ENCODE results near the gene SSTR4. TPM values are rescaled to one million over a fixed set of nuclear protein-coding genes. Genes with fewer than 3 reads are reported as not detected.

SSTR4 gene
- polyA plus RNA-seq, 2 donors, result not detected

DNA sequence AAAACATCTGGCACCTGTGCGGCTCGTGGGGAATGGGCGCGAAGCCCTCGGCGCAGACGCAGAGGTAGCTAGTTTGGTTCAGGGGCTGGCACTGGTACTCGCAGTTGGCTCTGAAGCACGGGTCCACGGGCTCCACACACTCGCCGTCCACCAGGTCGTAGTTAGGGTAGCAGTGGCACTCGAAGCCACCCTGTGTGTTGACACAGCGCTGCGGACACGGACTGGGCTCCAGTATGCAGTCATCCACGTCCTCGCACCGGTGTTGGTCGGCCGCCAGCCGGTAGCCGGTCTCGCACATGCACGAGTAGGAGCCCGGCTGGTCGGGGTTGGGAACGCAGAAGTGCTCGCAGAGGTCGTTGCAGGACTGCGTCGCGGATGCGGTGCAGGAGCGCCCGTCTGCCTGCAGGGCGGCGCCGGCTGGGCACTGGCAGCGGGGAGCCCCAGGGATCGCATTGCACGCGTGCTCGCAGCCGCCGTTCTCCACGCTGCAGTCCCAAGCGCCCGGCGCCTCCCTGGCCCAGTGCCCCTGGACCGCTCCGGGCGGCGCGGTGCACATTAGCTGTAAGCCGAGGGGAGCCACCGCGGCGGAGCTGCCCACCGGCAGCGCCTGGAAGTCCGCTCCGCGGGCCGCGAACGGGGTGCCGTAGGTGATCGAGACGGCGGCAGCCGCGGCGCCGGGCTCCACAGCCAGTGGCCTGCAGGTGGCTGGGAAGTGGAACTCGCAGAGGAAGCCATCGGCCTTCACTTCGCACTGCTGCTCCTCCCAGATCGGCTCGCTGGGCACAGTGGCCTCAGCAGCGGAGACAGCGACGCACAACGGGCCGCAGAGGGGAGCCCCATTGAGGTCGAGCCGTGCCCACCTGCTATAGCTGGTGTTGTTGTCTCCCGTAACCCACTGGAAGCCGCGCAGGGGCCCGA lies 13.4 kb downstream of the SSTR4 start:
- H3K4me3 ChIP-seq (ENCODE audit: low read depth in 1 of 2, low read length in 2 of 2), result peak overlapping the region; percentile 62 to 67
- H3K36me3 ChIP-seq (ENCODE audit: control insufficient read depth in 2 of 2, insufficient read depth in 2 of 2, low read length in 1 of 2), result no peaks in the 10 kb centered on the region
- peak overlapping the region; percentile 95 for H3K27ac ChIP-seq (ENCODE audit: low read depth in 2 of 2, low read length in 1 of 2)
- H3K9me3 ChIP-seq (ENCODE audit: control insufficient read depth in 2 of 2, insufficient read depth in 1 of 2, low read depth in 1 of 2, low read length in 1 of 2), result no peaks in the 10 kb centered on the region
- H3K4me1 ChIP-seq (ENCODE audit: control insufficient read depth in 2 of 2, insufficient read depth in 2 of 2, low read length in 1 of 2), result peaks cover 5 to 19% of the 10 kb centered on the region in 2 donors
- no peaks in the 10 kb centered on the region for H3K27me3 ChIP-seq (ENCODE audit: control insufficient read depth in 1 of 2, insufficient read depth in 2 of 2, low read length in 2 of 2)
- 4 to 5% methylated on average over 77 to 92 of the region's 92 CpGs for WGBS, 2 donors

DNA sequence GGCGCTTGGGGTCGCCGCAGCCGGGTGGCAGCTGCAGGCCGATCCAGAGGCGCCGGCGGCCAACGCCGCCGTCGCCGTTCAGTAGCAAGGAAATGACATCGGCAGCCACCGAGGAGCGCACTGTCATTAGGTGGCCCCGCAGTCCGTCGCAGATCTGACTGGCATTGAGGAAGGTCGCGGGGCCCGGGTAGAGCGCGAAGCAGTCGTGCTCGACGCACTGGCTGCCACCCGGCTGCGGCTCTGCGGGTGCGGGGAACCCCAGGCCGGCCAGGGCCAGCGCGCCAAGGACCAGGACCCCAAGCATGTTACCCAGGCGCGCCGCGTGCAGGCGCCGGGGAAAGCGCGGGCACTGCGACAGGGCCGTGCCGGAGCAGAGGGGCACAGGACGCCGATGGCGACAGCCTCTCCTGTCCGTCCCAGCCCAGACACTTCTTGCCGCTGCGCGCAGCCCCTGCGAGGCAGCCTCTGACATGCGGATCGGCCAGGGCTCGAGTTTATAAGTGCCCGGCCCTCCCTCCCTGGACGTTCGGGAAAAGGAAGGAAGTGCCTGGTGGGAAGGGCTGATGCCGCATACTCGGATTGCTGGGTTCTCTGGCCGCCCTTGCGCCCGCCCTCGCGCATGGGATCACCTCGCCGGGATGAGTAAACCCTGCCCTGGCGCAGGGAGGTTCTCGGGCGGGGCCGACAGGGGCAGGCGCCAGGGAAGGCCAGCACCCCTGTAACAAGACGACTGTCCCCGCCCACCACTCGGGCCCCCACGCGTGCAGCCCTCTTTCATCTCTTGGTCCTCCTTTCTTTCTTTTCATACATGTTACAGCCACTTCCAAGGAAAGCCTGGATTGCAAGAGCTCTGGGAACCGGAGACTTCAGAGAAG lies 14.3 kb downstream of the SSTR4 start, which contains the start of gene THBD:
Gene THBD (minus strand): TSS at position 472 of the 875 bp plus-strand sequence. CDS start 168 bp downstream, at position 304.
- Histone ChIP-seq H3K9me3 (ENCODE audit: control insufficient read depth in 2 of 2, insufficient read depth in 1 of 2, low read depth in 1 of 2, low read length in 1 of 2) (no peaks in the 10 kb centered on the region), H3K36me3 (ENCODE audit: control insufficient read depth in 2 of 2, insufficient read depth in 2 of 2, low read length in 1 of 2) (no peaks in the 10 kb centered on the region), H3K4me1 (ENCODE audit: control insufficient read depth in 2 of 2, insufficient read depth in 2 of 2, low read length in 1 of 2) (peaks cover 2 to 19% of the 10 kb centered on the region in 2 donors), H3K27ac (ENCODE audit: low read depth in 2 of 2, low read length in 1 of 2) (peak within 1 kb of the TSS; percentile 95), H3K27me3 (ENCODE audit: control insufficient read depth in 1 of 2, insufficient read depth in 2 of 2, low read length in 2 of 2) (no peaks in the 10 kb centered on the region), H3K4me3 (ENCODE audit: low read depth in 1 of 2, low read length in 2 of 2) (peak within 1 kb of the TSS; percentile 62 to 67)
- WGBS, 2 donors, result 1% methylated on average over 65 to 79 of the region's 79 CpGs

DNA sequence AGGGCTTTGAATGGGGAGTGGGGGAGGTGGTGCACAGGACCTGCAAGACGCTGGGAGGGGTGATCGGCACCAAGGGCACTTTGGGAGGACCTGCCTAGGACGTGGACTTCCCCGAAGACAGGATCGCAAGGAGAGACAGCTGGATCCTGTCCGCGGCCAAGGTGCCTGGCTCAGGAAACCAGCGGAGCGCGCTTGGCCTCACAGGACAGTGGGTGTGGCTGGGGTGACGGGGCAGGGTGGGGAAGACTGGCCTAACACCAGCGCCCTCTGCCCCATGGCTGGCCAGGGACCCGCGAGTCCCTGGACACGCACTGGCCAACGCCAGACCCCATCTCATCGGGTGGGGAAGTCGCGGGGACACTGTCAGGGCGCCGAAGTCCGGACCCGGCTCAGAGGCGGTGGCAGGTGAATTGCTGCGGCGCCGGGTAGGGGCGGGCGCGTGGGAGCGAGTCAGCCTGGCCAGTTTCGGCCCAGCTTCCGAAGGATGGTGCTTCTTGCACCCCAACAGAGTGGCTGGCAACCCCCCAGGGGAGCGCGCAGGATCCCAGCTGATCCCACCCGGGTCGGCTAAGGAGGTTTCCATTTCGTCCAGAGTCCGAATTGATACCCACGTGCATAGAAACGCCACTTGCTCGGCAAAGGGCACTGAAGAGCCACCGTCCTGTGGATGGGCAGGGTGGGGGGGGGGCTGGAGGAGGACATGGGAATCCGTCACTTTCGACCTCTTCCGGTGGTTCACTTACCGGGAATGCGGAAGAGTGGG lies 15.1 kb downstream of the SSTR4 start:
- 1 to 3% methylated on average over 48 of the region's 48 CpGs for WGBS, 2 donors
- peaks cover 2 to 19% of the 10 kb centered on the region in 2 donors for H3K4me1 ChIP-seq (ENCODE audit: control insufficient read depth in 2 of 2, insufficient read depth in 2 of 2, low read length in 1 of 2)

DNA sequence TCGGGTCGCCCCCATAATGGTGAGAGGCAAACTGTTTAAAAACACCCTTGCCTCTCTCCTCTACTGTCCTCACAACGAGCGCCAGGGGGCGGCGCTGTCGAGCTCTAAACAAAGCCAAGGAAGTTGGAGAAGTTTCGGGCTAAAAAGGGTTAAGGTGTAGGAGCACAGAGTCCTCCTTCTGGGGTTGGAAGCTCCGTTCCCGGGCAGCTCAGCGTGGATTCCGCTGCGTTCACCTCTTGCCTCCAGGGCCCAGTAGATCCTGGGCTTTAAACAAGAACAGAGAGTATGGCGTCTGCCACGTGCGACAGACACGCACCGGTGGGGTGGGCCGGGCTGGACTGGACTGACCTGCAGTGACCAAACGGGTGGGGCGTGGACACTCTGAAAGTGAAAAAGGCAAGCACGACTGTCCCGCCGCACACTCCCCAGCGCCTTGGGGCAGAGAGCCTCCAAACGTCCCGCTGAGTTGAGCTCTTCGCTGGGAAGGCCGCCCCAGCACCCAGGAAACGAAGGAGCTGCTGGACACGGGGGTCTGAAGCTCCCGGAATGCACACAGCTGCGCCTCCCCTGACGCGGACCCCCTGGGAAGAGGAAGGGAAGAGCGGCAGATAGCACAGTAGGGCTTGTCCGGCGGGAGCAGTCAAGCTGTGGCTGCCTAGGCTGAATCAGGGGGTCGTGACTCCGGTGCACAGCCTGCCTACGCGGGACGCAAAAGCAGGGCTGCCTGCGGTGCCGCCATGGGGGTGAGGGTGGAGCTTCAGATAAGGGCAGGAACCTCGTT lies 15.9 kb downstream of the SSTR4 start:
- 9 to 13% methylated on average over 46 of the region's 46 CpGs for WGBS, 2 donors
- peak overlapping the region; percentile 62 to 67 for H3K4me3 ChIP-seq (ENCODE audit: low read depth in 1 of 2, low read length in 2 of 2)
- H3K27me3 ChIP-seq (ENCODE audit: control insufficient read depth in 1 of 2, insufficient read depth in 2 of 2, low read length in 2 of 2), result no peaks in the 10 kb centered on the region
- H3K36me3 ChIP-seq (ENCODE audit: control insufficient read depth in 2 of 2, insufficient read depth in 2 of 2, low read length in 1 of 2), result no peaks in the 10 kb centered on the region
- no peaks in the 10 kb centered on the region for H3K9me3 ChIP-seq (ENCODE audit: control insufficient read depth in 2 of 2, insufficient read depth in 1 of 2, low read depth in 1 of 2, low read length in 1 of 2)
- peaks cover 2 to 19% of the 10 kb centered on the region in 2 donors for H3K4me1 ChIP-seq (ENCODE audit: control insufficient read depth in 2 of 2, insufficient read depth in 2 of 2, low read length in 1 of 2)
- H3K27ac ChIP-seq (ENCODE audit: low read depth in 2 of 2, low read length in 1 of 2), result peak overlapping the region; percentile 95

More for the DNA sequence above, 15.1 kb downstream of the SSTR4 start:
- no peaks in the 10 kb centered on the region for H3K36me3 ChIP-seq (ENCODE audit: control insufficient read depth in 2 of 2, insufficient read depth in 2 of 2, low read length in 1 of 2)
- peak overlapping the region; percentile 62 to 67 for H3K4me3 ChIP-seq (ENCODE audit: low read depth in 1 of 2, low read length in 2 of 2)
- H3K9me3 ChIP-seq (ENCODE audit: control insufficient read depth in 2 of 2, insufficient read depth in 1 of 2, low read depth in 1 of 2, low read length in 1 of 2), result no peaks in the 10 kb centered on the region
- no peaks in the 10 kb centered on the region for H3K27me3 ChIP-seq (ENCODE audit: control insufficient read depth in 1 of 2, insufficient read depth in 2 of 2, low read length in 2 of 2)
- H3K27ac ChIP-seq (ENCODE audit: low read depth in 2 of 2, low read length in 1 of 2), result peak overlapping the region; percentile 95

DNA sequence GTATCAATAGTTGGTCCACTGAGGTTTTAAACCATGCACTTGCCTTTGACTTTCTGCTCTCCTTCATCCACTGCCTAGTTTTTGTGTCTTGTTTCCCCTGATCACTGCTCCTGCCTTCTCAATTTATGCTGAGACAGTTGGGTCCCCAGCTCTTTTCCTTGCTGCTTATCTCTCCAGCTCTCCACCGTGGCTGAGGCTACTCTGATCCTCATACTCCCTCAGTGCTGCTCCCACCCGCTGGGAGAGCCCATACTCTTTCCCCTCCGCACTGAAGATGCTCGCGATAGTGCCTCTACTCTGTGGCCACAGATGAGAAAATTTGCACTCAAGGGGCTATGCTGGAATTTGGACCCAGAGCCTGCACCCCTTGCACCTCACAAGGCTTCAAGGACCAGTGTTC lies 17.8 kb downstream of the SSTR4 start:
- 94 to 95% methylated on average over 5 of the region's 5 CpGs for WGBS, 2 donors

DNA sequence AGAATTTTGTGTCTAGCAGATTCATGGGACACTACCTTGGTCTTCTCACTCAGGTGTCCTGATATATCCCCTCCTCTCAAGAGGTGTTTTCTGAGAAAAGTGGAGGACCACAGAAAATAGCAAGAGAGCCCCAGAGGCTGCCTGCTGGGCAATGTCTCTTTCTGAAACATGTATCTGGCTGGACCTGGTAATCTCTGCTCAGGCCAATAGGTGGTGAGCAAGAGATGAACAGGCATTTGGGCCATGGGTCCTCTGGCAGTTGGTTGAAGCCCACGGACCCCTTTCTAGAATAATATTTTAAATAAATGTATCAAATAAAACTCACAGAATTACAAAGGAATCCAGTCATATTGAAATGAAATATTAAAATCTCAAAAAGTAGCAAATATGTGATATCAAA lies 23.1 kb downstream of the SSTR4 start:
- H3K27me3 ChIP-seq (ENCODE audit: control insufficient read depth in 1 of 2, insufficient read depth in 2 of 2, low read length in 2 of 2), result no peaks in the 10 kb centered on the region
- no peak overlapping the region for H3K4me3 ChIP-seq (ENCODE audit: low read depth in 1 of 2, low read length in 2 of 2)
- 60 to 69% methylated on average over 1 of the region's 1 CpG for WGBS, 2 donors
- no peaks in the 10 kb centered on the region for H3K36me3 ChIP-seq (ENCODE audit: control insufficient read depth in 2 of 2, insufficient read depth in 2 of 2, low read length in 1 of 2)
- H3K27ac ChIP-seq (ENCODE audit: low read depth in 2 of 2, low read length in 1 of 2), result no peak overlapping the region
- H3K9me3 ChIP-seq (ENCODE audit: control insufficient read depth in 2 of 2, insufficient read depth in 1 of 2, low read depth in 1 of 2, low read length in 1 of 2), result no peaks in the 10 kb centered on the region
- peaks cover 0 to 4% of the 10 kb centered on the region in 2 donors for H3K4me1 ChIP-seq (ENCODE audit: control insufficient read depth in 2 of 2, insufficient read depth in 2 of 2, low read length in 1 of 2)

More for the DNA sequence above, 17.8 kb downstream of the SSTR4 start:
- H3K4me1 ChIP-seq (ENCODE audit: control insufficient read depth in 2 of 2, insufficient read depth in 2 of 2, low read length in 1 of 2), result peaks cover 2 to 13% of the 10 kb centered on the region in 2 donors
- no peak overlapping the region for H3K27ac ChIP-seq (ENCODE audit: low read depth in 2 of 2, low read length in 1 of 2)
- no peaks in the 10 kb centered on the region for H3K36me3 ChIP-seq (ENCODE audit: control insufficient read depth in 2 of 2, insufficient read depth in 2 of 2, low read length in 1 of 2)
- no peaks in the 10 kb centered on the region for H3K9me3 ChIP-seq (ENCODE audit: control insufficient read depth in 2 of 2, insufficient read depth in 1 of 2, low read depth in 1 of 2, low read length in 1 of 2)
- no peaks in the 10 kb centered on the region for H3K27me3 ChIP-seq (ENCODE audit: control insufficient read depth in 1 of 2, insufficient read depth in 2 of 2, low read length in 2 of 2)
- H3K4me3 ChIP-seq (ENCODE audit: low read depth in 1 of 2, low read length in 2 of 2), result no peak overlapping the region

DNA sequence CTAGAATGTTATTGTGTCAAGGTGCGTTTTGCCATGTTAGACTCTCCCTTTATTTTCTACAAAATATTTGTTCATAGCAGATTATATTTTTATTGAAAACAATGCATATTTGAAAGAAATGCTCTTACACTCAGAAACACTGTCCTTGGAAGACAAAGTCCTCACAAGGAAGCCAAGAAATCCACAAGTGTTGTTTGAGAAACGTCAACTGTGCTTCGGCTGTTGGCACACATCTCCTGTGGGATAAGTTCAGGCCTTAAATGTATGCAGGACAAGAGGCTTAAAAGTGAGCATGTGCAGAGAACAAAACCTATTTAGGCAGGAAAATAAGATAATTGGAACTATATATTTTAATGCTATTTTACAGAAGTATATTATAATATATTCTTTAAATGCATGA lies 23.9 kb downstream of the SSTR4 start:
- Histone ChIP-seq H3K9me3 (ENCODE audit: control insufficient read depth in 2 of 2, insufficient read depth in 1 of 2, low read depth in 1 of 2, low read length in 1 of 2) (no peaks in the 10 kb centered on the region), H3K27me3 (ENCODE audit: control insufficient read depth in 1 of 2, insufficient read depth in 2 of 2, low read length in 2 of 2) (no peaks in the 10 kb centered on the region), H3K27ac (ENCODE audit: low read depth in 2 of 2, low read length in 1 of 2) (no peak overlapping the region), H3K36me3 (ENCODE audit: control insufficient read depth in 2 of 2, insufficient read depth in 2 of 2, low read length in 1 of 2) (no peaks in the 10 kb centered on the region), H3K4me3 (ENCODE audit: low read depth in 1 of 2, low read length in 2 of 2) (no peak overlapping the region), H3K4me1 (ENCODE audit: control insufficient read depth in 2 of 2, insufficient read depth in 2 of 2, low read length in 1 of 2) (peaks cover 0 to 4% of the 10 kb centered on the region in 2 donors)
- 71 to 75% methylated on average over 3 of the region's 3 CpGs for WGBS, 2 donors

DNA sequence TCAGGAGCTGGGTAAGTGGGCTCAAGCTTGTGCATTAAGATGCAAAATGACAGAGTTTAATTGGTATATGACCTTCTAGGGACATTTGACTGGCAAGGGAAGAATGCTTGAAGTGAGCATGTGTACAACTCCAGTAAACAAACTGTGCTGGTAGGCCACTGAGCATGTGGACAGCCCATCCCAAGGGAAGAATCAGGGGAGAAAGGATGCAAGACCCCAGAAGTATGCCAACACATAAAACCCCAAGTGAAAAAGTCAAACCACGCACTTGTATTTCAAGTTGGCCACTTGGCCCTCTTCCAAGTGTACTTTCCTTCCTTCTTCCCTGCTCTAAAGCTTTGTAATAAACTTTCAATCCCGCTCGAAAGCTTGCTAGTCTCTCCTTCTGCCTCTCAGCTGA lies 24.7 kb downstream of the SSTR4 start:
- no peaks in the 10 kb centered on the region for H3K9me3 ChIP-seq (ENCODE audit: control insufficient read depth in 2 of 2, insufficient read depth in 1 of 2, low read depth in 1 of 2, low read length in 1 of 2)

More for the DNA sequence above, 24.7 kb downstream of the SSTR4 start:
- H3K27ac ChIP-seq (ENCODE audit: low read depth in 2 of 2, low read length in 1 of 2), result no peak overlapping the region
- H3K27me3 ChIP-seq (ENCODE audit: control insufficient read depth in 1 of 2, insufficient read depth in 2 of 2, low read length in 2 of 2), result no peaks in the 10 kb centered on the region
- no peak overlapping the region for H3K4me3 ChIP-seq (ENCODE audit: low read depth in 1 of 2, low read length in 2 of 2)
- WGBS, 2 donors, result 41 to 55% methylated on average over 3 of the region's 3 CpGs
- H3K4me1 ChIP-seq (ENCODE audit: control insufficient read depth in 2 of 2, insufficient read depth in 2 of 2, low read length in 1 of 2), result peaks cover 0 to 4% of the 10 kb centered on the region in 2 donors
- H3K36me3 ChIP-seq (ENCODE audit: control insufficient read depth in 2 of 2, insufficient read depth in 2 of 2, low read length in 1 of 2), result no peaks in the 10 kb centered on the region
